Kidney (tissue), 14 donors: ENCODE data around the gene FAM83E. TPM values are rescaled to one million over a fixed set of nuclear protein-coding genes. Genes with fewer than 3 reads are reported as not detected.
A peak's percentile ranks its signal among the peaks of the same experiment; 100 is the strongest.

Source experiments
- DNase-seq, 5 donors: peaks; one replicate each; pipeline ENCODE4 v3.0.0-alpha.2; 2013 to 2020
- FAIRE-seq: peaks from 2 replicates; lab custom pipeline; 2012; peaks lifted over from hg19 to GRCh38; lab: Jason Lieb, UNC
- H3K27ac ChIP-seq, 2 donors: one replicate each; pipeline ENCODE4 v1.7.0; 2013; ENCODE audit warnings: low read depth in 2 of 2, low read length in 2 of 2, inconsistent platforms in 1 of 2
- H3K27me3 ChIP-seq: one replicate; pipeline ENCODE4 v1.7.1; 2013; ENCODE audit warnings: low read length, inconsistent platforms; ENCODE audit not compliant: control insufficient read depth, insufficient read depth
- H3K36me3 ChIP-seq, 3 donors: one replicate each; pipeline versions ENCODE4 v1.7.0 to v1.7.1; 2013; ENCODE audit warnings: low read length in 3 of 3, control low read depth in 1 of 3, inconsistent platforms in 1 of 3; ENCODE audit not compliant: insufficient read depth in 3 of 3, control insufficient read depth in 2 of 3
- H3K4me1 ChIP-seq, 3 donors: one replicate each; pipeline versions ENCODE4 v1.7.0 to v1.7.1; 2013; ENCODE audit warnings: low read length in 3 of 3, inconsistent platforms in 1 of 3, low read depth in 1 of 3; ENCODE audit not compliant: control insufficient read depth in 2 of 3, insufficient read depth in 2 of 3
- H3K4me3 ChIP-seq, 3 donors: one replicate each; pipeline versions ENCODE4 v1.7.0 to v1.8.1; 2013; ENCODE audit warnings: low read length in 3 of 3, control low read depth in 1 of 3, inconsistent platforms in 1 of 3
- H3K9ac ChIP-seq, 3 donors: one replicate each; pipeline versions ENCODE4 v1.7.0 to v1.7.1; 2013; ENCODE audit warnings: low read length in 3 of 3, control low read depth in 1 of 3, inconsistent platforms in 1 of 3
- H3K9me3 ChIP-seq, 3 donors: one replicate each; pipeline versions ENCODE4 v1.7.0 to v1.7.1; 2013; ENCODE audit warnings: low read length in 3 of 3, control low read depth in 1 of 3, inconsistent platforms in 1 of 3; ENCODE audit not compliant: control insufficient read depth in 2 of 3, insufficient read depth in 1 of 3
- CTCF ChIP-seq: IDR thresholded peaks from 3 replicates; pipeline ENCODE4 v1.5.1; 2012; ENCODE audit warnings: mild to moderate bottlenecking, moderate library complexity, borderline replicate concordance; ENCODE audit not compliant: insufficient read depth; ENCODE audit errors: extremely low read depth
- intact Hi-C: fragments of 100-400 bp; cut with DNase I; formaldehyde crosslinking; loops from one replicate; pipeline ENCODE4 v1.11.1; 2022
- polyA plus RNA-seq: library from polyadenylated mRNA; stranded (reverse); fragments of 350-450 nt; fragmentation: Illumina TruSeq; extraction: RNeasy Lipid Tissue Mini Kit (QIAGEN cat#74804); gene quantifications from one replicate; pipeline ENCODE4 v1.2.3, GENCODE V29; 2014; ENCODE audit warnings: low read depth, low replicate concordance; ENCODE audit not compliant: insufficient read depth
- total RNA-seq: library from RNA; stranded (reverse); fragmentation: NEBNext Ultra II Directional; extraction: Animal tissue kit (Norgen Biotek cat#: 25700); gene quantifications from one replicate; pipeline ENCODE4 v1.2.1, GENCODE V29; 2021
- donor health status: control.
- donor health status: control.
- donor health status: control.
- donor health status: control.
- donor health status: control.
- donor health status: DM: yes; HTN: yes; CAD: no.
- donor health status: Normal renal cell carcinoma (clear cell type).

Gene FAM83E
- total and polyA plus RNA-seq, 2 donors from 2014 or later = 0.41 to 15.9 TPM

GRCh38 chr19:48661711-48662090 is 46.8 kb upstream of the FAM83E start:
- no peak for FAIRE-seq
- intact Hi-C loops = no loop called here
- H3K27ac ChIP-seq = no peak overlapping the region

GRCh38 chr19:48660852-48661710 is 46.2 kb upstream of the FAM83E start:
- Histone ChIP-seq H3K36me3 (no peaks in the 10 kb centered on the region), H3K4me3 (peak overlapping the region in 1 of 3 donors; percentile 35), H3K4me1 (peaks cover 3 to 5% (median 3%) of the 10 kb centered on the region in 3 donors), H3K27ac (peak overlapping the region; percentile 43 to 68), H3K27me3 (no peaks in the 10 kb centered on the region), H3K9ac (peak overlapping the region in 1 of 3 donors; percentile 55), H3K9me3 (no peaks in the 10 kb centered on the region)
- FAIRE-seq = peak; percentile 87
- peak; percentile 66 to 96 (median 84) for DNase-seq
- intact Hi-C loops = no loop called here
- no peak for TF ChIP-seq CTCF

More at GRCh38 chr19:48661711-48662090, 46.8 kb upstream of the FAM83E start:
- no peak overlapping the region for H3K9ac ChIP-seq
- H3K27me3 ChIP-seq = no peaks in the 10 kb centered on the region
- H3K36me3 ChIP-seq = no peaks in the 10 kb centered on the region
- TF ChIP-seq CTCF = no peak
- H3K4me1 ChIP-seq = peaks cover 3 to 5% (median 3%) of the 10 kb centered on the region in 3 donors
- no peaks in the 10 kb centered on the region for H3K9me3 ChIP-seq
- no peak overlapping the region for H3K4me3 ChIP-seq
- DNase-seq = no peak

GRCh38 chr19:48659768-48660167 is 44.9 kb upstream of the FAM83E start:
- Histone ChIP-seq H3K27me3 (no peaks in the 10 kb centered on the region), H3K9ac (no peak overlapping the region), H3K27ac (no peak overlapping the region), H3K36me3 (no peaks in the 10 kb centered on the region), H3K9me3 (no peaks in the 10 kb centered on the region), H3K4me3 (no peak overlapping the region), H3K4me1 (peaks cover 3 to 5% (median 3%) of the 10 kb centered on the region in 3 donors)
- no peak for TF ChIP-seq CTCF
- no peak for FAIRE-seq
- no peak for DNase-seq
- intact Hi-C loops = no loop called here
